GM18951 (cell line): ENCODE results near the gene AQP3.

Experiments
- POLR2A ChIP-seq: IDR thresholded peaks from 4 replicates; pipeline ENCODE4 v1.6.1; 2011; ENCODE audit warnings: mild to moderate bottlenecking; ENCODE audit not compliant: insufficient read length, insufficient read depth; ENCODE audit errors: extremely low read depth
- in situ Hi-C: fragments of 300-500 bp; cut with MboI; formaldehyde crosslinking; loops from one replicate; pipeline ENCODE4 v1.12.0; 2022; ENCODE audit warnings: low sequenced_read_pairs, mixed read lengths, inconsistent platforms; ENCODE audit not compliant: unreplicated experiment

AQP3 gene

DNA sequence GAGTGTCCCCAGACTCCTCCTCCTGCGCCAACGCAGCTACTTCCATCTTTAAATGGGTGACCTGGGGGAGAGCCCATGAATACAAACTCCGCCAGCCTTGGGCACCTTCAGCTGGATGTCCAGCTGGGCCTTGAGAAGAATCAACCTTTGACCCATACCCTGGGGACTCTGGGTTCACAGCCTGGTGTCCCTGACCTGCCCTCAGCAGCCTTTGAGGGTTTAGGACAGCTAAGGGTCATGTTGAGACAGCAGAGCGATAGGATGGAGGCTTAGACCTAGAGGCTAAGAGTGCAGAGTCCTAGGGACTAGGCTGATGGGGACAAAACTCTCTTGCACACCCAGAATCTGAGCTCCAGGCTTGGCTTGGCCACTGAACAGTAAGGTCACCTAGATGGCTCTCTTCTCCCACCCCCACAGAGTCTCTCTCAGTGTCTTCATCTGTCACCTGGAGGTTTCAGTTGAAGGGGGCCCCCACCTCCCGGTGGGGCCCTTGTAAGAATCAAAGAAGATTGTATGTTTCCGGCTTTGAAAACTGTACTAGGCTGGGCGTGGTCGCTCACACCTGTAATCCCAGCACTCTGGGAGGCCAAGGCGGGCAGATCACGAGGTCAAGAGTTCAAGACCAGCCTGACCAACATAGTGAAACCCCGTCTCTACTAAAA, 6.7 kb upstream of the AQP3 start:
- in situ Hi-C loops = no loop called here
- TF ChIP-seq POLR2A = no peak

DNA sequence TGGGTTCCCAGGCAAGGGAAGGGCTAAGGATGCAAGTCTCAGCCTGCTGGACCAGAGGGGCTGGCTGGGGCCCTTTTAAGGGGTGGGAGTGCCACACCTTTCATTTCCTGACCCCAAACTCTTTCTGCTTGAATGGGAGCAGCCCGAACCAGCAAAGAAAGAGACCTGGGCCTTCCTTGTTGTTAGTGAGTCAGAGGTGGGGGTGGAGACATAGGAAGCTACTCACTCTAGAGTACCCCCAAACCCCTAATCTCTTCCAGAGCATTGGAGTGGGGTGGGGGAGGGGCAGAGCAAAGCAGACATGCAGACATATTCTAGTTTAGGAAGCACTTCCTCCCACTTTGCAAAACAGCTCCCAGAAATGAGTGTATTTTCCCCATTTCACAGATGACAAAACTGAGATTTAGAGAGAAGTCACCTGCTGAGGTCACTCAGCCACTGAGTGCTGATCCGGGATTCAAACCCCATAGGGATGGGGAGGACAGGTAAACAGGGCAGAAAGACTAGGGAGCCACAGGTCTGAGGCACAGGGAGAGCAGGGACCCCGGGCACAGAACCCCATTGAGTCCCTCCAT, 6.0 kb upstream of the AQP3 start:
- in situ Hi-C loops = no loop called here
- no peak for TF ChIP-seq POLR2A

DNA sequence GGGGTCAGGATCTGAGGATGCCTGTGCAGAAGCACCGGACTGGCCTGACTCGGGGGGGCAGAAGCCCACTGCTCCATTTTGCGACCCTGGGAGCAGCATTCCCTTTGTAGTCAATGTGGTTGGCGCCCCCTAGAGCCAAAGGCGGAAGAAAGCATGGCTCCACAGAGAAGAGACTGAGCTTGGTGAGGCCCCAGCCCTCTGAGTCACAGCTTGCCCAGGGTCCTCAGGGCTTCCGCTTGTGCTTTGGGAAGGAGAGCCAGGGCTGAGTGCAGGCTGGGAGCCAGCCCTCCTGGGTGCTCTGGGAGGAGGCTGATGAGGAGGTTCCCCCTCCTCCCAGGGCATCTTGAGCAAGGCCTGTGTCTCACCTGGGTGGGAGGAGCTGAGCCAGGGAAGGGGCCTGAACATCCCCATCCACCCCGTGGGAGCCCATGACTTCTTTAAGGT, 5.5 kb upstream of the AQP3 start:
- in situ Hi-C loops = no loop called here
- no peak for TF ChIP-seq POLR2A

DNA sequence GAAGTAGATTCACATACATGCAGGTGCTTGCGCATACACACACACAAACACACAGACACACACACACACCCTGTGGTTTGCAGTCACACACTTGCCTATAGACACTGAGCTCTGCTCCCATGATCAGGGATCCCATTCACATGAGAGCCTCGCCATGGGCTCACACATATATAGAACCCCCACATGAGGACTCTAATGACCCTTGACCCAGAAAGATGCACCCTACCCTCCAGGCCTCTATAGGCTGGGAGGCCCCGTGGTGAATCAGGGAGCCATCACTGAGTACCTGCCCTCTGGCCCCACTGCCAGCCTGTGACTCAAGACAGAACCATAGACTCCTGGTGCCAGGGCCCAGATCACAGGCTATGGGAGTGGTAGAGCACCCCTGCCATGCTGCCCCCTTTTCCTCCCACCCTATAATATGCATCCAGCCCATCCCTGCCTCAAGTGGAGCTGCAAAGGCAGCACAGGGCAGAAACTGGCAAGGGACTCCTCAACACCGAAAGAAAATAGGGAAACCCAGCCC, 3.3 kb upstream of the AQP3 start:
- no peak for TF ChIP-seq POLR2A
- in situ Hi-C loops = no loop called here

DNA sequence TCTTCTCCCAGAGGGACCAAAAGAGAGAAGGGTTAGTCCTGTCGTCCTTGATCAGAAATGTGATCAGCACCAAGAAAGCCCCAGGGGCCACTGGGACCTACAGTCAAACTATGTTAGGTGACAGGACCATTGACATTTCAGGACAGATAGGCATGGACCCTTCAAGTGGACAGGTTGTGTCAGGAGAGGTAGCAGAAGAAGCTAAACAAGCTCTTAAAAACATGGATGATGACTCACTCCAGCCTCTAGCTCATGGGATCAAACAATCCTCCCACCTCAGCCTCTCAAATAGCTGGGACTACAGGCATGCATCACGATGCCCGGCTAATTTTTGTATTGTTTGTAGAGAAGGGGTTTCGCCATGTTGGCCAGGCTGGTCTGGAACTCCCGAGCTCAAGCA, 2.3 kb upstream of the AQP3 start:
- TF ChIP-seq POLR2A = no peak
- in situ Hi-C loops = no loop called here

DNA sequence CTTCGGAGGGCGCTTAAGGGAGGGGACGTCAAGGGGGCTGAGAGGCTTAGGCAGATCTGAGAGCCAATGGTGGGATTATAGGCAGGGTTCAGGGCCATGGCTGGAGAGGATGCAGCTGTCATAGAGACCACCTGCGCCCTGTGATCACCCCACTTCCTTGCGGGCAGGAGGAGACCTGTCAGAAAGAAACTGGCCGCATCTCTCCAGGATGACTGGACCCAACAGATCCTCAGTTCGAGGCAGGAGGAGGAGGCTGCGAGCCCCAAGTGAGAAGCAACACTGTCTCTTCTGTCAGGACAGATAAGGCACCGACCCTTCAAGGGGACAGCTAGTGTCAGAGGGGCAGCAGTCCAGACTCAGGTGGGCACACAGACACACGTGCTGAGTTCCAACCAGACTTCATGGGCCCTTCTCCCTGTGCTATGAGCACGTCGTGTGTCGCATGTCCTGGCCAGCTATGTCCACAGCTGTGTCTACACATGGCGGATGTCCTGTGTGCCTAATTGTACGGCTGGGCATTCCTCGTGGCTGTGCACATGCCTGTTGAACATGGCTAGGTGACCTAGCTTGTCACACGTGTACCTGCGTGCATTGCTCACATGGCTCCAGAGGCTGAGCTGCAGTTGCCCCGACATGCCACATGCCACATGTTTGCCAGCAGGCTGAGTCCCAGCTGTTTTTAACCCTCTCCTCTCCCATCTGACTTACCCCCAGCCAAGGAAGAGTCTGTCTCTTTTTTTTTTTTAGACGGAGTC, 583 bp upstream of the AQP3 start:
- in situ Hi-C loops = no loop called here
- no peak for TF ChIP-seq POLR2A

DNA sequence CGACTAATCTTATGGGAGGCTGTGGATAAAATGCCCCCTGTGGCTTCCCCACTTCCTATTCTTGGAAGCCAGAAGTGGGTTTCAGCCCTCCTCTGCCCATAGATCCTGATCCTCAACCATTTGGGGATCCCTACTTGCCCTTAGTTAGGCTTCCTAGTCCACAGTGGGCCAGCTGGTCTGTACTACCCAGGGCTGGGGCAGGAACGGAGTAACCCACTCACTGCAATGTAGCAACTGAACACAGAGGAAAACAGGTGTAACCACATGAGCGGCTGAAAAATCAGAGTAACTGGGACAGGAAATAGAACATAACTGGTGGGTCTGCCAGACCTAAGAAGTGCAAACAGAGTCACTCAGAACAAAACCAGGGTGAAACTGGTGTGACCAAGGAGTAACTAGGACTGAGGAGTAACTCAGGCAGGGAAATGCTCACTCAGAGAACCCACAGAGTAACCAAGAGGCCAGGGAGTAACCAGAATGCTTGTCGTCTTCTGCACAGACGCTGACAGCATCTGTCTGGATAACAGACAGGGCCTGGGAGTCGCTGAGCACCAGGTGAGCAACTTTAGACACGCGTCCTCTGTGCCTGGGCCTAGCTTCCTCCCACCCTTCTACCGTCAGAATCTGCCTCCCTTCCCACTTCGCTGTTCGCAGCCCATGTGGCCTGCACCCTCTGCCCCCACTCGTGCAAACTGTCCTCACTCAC, 1.0 kb downstream of the AQP3 start:
- no peak for TF ChIP-seq POLR2A
- in situ Hi-C loops = no loop called here

DNA sequence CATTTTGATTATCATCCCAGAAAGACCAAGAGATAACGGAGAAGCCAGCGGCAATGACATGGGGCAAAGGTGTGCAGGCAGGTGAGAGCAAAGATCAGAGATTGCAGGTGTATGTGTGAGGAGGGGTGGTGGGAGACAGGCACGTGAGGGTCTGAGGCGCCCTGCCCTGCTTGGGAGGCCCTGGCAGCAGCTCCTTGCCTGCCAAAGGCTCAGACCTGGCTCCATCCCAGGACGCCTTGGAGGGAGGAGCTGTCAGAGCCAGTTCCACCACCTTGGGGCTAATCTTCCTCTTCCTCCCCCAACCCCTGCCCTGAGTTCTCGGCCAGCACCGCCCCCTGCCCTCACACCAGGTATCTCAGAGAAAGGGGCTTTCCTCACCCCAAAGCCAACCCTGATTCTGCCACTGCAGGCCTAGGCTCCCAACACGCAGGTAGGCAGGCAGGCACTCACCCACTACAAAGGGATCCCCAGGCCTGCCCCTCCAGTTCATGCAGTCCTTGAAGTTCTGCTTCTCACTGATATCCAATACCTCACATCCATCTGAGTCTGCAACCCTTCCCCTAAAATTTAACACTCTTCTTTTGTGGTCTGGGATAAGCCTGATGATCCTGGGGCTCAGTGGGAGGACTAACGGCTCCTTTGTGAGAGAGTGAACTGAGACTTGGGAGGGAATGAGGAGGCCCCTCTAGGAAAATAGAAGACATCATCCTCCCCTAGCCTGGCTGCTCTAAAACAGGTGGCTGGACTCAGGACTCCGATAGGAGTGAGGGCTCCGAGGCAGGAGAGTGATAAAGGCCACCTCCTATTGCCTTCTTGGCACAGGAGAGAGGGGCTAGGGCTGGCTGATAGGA, 1.8 kb downstream of the AQP3 start:
- in situ Hi-C loops = no loop called here
- no peak for TF ChIP-seq POLR2A

DNA sequence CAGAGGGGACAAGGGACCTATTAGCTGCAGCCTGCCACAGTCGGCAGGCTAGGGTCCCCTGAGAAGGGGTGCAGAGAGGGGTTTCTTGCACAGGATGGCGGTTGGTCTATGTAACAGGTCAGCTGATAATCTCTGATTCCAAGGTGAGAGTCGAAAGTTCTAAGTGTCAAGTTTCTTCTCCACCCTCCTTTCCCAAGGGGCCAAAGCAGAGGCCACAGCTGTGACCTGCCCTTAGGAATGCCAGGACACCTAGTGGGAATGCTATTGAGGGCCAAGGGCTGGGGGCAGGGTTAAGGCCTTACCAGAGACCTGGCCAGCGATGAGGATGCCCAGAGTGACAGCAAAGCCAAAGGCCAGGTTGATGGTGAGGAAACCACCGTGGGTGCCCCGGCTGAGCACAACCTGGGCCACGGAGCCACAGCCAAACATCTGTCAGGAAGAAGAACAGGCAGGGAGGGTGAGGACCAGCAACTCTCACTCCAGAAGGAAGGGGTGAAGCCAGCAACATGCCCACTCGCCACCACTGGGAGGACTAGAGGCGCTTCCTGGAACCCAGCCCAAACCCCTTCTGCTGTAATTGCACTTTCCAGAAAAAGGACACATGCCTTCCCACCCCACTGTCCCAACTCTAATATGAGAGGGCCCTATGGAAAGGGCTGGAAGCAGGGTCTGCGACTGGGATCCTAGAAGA, 3.8 kb downstream of the AQP3 start:
- no peak for TF ChIP-seq POLR2A
- in situ Hi-C loops = no loop called here

DNA sequence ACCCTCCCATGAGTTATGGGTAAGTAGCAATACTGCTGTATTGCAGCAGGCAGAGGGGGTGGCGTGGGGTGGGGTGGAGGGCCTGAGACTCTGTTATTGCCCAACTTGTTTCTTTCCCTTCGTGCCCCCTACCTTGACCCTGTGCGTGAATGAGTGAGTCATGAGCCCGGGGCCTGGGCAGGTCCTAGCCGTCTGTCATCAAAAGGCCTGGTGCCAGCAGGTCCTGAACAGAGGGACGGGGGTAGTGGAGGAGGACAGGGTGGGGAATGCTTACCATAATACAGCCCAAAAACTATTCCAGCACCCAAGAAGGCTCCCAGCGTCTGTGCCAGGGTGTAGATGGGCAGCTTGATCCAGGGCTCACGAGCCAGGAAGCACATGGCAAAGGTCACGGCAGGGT, 4.3 kb downstream of the AQP3 start:
- no peak for TF ChIP-seq POLR2A

DNA sequence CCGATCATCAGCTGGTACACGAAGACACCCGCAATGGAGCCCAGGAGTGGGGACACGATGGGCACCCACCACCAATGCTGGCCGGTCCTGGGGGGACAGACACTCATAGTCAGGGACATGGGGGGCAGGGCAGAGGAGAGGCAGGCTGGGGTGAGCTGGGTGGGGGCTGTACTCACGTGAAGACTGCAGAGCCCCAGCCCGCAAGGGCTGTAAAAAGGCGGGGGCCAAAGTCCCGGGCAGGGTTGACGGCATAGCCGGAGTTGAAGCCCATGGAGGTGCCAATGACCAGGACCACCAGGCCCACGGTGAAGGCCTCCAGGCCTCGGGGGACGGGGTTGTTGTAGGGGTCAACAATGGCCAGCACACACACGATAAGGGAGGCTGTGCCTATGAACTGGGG, 5.3 kb downstream of the AQP3 start:
- TF ChIP-seq POLR2A = no peak
- in situ Hi-C loops = no loop called here

More for the DNA sequence above, 4.3 kb downstream of the AQP3 start:
- in situ Hi-C loops = no loop called here

DNA sequence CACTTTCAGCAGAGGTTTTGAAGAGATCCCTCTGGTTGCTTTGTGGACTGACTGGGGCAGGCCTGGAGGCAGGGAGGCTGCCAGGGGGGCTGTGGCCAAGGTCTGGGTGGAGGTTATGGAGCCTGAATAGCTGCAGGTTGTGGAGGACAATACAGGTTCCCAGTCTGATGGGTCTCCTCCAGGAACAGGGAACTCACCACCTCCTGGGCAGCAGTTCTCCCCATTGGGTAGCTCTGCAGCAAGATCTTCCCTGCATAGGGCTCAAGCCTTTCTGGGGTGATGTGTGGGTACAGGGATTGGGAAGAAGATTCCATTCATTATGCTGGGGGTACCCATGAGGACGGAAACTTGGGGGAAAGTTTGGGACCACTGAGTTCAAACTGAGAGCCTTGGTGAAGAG, 6.8 kb downstream of the AQP3 start:
- TF ChIP-seq POLR2A = no peak
- in situ Hi-C loops = no loop called here
